ENCODE measurements around the gene SH3PXD2A.

DNA sequence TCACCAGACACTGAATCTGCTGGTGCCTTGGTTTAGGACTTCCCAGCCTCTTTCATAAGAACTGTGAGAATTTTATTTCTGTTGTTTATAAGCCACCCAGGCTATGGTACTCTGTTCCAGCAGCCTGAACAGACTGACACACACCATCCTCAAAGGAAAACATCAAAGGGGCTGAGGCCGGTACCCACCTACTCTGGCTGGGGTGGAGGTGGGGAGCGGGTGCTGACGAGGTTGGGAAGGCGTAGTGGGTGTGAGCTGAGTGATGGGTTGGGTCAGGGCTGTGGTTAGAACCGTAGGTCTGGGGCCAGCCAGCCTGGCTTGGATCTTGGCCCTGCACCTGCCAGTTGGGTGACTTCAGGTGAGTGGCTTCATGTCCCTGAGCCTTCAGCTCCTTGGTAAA is 136.3 kb downstream of the SH3PXD2A start:
- TF ChIP-seq FOXJ3 (CRISPR knock-in tag; IDR thresholded peaks at IDR 0.05) (no peak), CHD1 (IDR thresholded peaks at IDR 0.05; ENCODE audit: low read length) (no peak), SRSF9 (IDR thresholded peaks at IDR 0.05; ENCODE audit: borderline replicate concordance, low read depth, low read length) (no peak), SNRNP70 (optimal IDR thresholded peaks at IDR 0.05; ENCODE audit: low read depth, low read length) (no peak), RFX7 (CRISPR knock-in tag; IDR thresholded peaks at IDR 0.05) (no peak), TBL1XR1 (IDR thresholded peaks at IDR 0.05; ENCODE audit: low read length in 2 of 2) (no peak), GABPB2 (CRISPR knock-in tag; conservative IDR thresholded peaks at IDR 0.05) (no peak), TBP (optimal IDR thresholded peaks at IDR 0.05; ENCODE audit: low read depth, low read length) (no peak)
- TF ChIP-seq, protein P1, sequence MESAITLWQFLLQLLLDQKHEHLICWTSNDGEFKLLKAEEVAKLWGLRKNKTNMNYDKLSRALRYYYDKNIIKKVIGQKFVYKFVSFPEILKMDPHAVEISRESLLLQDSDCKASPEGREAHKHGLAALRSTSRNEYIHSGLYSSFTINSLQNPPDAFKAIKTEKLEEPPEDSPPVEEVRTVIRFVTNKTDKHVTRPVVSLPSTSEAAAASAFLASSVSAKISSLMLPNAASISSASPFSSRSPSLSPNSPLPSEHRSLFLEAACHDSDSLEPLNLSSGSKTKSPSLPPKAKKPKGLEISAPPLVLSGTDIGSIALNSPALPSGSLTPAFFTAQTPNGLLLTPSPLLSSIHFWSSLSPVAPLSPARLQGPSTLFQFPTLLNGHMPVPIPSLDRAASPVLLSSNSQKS (CRISPR knock-in tag; IDR thresholded peaks at IDR 0.05) = no peak
- TF ChIP-seq, protein P2, sequence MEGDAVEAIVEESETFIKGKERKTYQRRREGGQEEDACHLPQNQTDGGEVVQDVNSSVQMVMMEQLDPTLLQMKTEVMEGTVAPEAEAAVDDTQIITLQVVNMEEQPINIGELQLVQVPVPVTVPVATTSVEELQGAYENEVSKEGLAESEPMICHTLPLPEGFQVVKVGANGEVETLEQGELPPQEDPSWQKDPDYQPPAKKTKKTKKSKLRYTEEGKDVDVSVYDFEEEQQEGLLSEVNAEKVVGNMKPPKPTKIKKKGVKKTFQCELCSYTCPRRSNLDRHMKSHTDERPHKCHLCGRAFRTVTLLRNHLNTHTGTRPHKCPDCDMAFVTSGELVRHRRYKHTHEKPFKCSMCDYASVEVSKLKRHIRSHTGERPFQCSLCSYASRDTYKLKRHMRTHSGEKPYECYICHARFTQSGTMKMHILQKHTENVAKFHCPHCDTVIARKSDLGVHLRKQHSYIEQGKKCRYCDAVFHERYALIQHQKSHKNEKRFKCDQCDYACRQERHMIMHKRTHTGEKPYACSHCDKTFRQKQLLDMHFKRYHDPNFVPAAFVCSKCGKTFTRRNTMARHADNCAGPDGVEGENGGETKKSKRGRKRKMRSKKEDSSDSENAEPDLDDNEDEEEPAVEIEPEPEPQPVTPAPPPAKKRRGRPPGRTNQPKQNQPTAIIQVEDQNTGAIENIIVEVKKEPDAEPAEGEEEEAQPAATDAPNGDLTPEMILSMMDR (IDR thresholded peaks at IDR 0.05 in 2 of 3, conservative IDR thresholded peaks at IDR 0.05 in 1 of 3; ENCODE audit: insufficient read depth in 2 of 3, low read depth in 1 of 3, low read length in 3 of 3) = no peak
- TF ChIP-seq, protein P3, sequence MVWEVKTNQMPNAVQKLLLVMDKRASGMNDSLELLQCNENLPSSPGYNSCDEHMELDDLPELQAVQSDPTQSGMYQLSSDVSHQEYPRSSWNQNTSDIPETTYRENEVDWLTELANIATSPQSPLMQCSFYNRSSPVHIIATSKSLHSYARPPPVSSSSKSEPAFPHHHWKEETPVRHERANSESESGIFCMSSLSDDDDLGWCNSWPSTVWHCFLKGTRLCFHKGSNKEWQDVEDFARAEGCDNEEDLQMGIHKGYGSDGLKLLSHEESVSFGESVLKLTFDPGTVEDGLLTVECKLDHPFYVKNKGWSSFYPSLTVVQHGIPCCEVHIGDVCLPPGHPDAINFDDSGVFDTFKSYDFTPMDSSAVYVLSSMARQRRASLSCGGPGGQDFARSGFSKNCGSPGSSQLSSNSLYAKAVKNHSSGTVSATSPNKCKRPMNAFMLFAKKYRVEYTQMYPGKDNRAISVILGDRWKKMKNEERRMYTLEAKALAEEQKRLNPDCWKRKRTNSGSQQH (CRISPR knock-in tag; IDR thresholded peaks at IDR 0.05) = no peak

Data from K562 (cell line).